Vagina (tissue), 2 donors: ENCODE results near the gene GRM8. TPM values are rescaled to one million over a fixed set of nuclear protein-coding genes. Genes with fewer than 3 reads are reported as not detected.

ENCODE experiments used
- DNase-seq, 2 donors: peaks; one replicate each; pipeline ENCODE4 v3.0.0-alpha.2; 2017; ENCODE audit errors: extremely low spot score in 2 of 2
- H3K27ac ChIP-seq: fragments of 200-600 bp; sonication (generic); one replicate; pipeline ENCODE4 v1.5.1; 2019
- H3K27me3 ChIP-seq: fragments of 200-600 bp; sonication (generic); one replicate; pipeline ENCODE4 v1.5.1; 2019
- H3K36me3 ChIP-seq, 2 donors: fragments of 200-600 bp; sonication (generic); one replicate each; pipeline ENCODE4 v1.5.1; 2017 to 2019
- H3K4me1 ChIP-seq: fragments of 200-600 bp; sonication (generic); one replicate; pipeline ENCODE4 v1.5.1; 2019
- H3K4me3 ChIP-seq, 2 donors: fragments of 200-600 bp; sonication (generic); 1 replicate in 1 of 2; 2 replicates in 1 of 2; pipeline ENCODE4 v1.5.1; 2016 to 2019
- H3K9me3 ChIP-seq: fragments of 200-600 bp; sonication (generic); one replicate; pipeline ENCODE4 v1.5.1; 2019
- POLR2A ChIP-seq, 2 donors: fragments of 450-650 bp; IDR thresholded peaks; one replicate each; pipeline ENCODE4 v1.6.1; 2017; ENCODE audit warnings: antibody characterized with exemption in 2 of 2, mild to moderate bottlenecking in 2 of 2, moderate library complexity in 2 of 2
- POLR2AphosphoS5 ChIP-seq, 2 donors: sonication (generic); formaldehyde crosslinking; IDR thresholded peaks; one replicate each; pipeline ENCODE4 v1.9.0; 2017; ENCODE audit warnings: antibody characterized with exemption in 2 of 2, mild to moderate bottlenecking in 2 of 2, low read depth in 1 of 2; ENCODE audit not compliant: insufficient read depth in 1 of 2
- intact Hi-C: fragments of 100-400 bp; cut with DNase I; formaldehyde crosslinking; loops from one replicate; pipeline ENCODE4 v1.15.1; 2023
- microRNA counts, 2 donors: library from miRNA; unstranded; fragments of <30 nt; microRNA quantifications; one replicate each; lab custom pipeline; 2016 to 2017
- microRNA-seq: library from miRNA; unstranded; fragments of <30 nt; microRNA quantifications from one replicate; pipeline ENCODE4, GENCODE V29; 2017; ENCODE audit warnings: borderline number of aligned reads, borderline replicate concordance
- small RNA-seq: library from RNA; depleted of rRNA; stranded (forward); fragments of <200 nt; gene quantifications from one replicate; pipeline ENCODE3, GENCODE V24; 2016
- total RNA-seq: library from RNA; depleted of rRNA; stranded (reverse); fragments of >200 nt; gene quantifications from one replicate; pipeline ENCODE4 v1.2.3, GENCODE V29; 2016
- TF ChIP-seq, protein P1 (sequence below), 3 experiments: fragments of 450-650 bp in 2 of 3; fragments of 200-600 bp in 1 of 3; sonication (generic) in 1 of 3; IDR thresholded peaks; one replicate each; pipeline ENCODE4 v1.5.1; 2017 to 2019; ENCODE audit warnings: antibody characterized with exemption in 3 of 3, mild to moderate bottlenecking in 2 of 3, moderate library complexity in 2 of 3

GRM8 gene
- total RNA-seq, 1 donor from 2014 or later, result not detected

DNA sequence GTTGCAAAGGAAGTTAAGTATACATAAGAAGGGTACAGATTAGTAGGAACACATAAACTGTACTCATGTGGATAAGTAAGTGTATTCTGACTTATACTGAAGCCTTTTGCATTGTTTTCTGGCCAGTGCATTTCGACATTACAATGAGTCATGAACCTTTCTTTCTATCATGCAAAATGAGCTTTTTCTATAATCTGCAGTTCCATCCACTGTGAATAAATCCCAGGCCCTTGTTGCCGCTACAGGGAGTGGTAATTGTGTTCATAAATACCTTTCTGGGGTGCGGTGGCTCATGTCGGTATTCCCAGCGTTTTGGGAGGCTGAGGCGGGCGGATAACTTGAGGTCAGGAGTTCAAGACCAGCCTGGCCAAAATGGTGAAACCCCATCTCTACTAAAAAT is 858.3 kb downstream of the GRM8 start:
- DNase-seq, result no peak
- intact Hi-C loops, result no loop called here
- Histone ChIP-seq H3K27ac (no peak overlapping the region), H3K27me3 (no peaks in the 10 kb centered on the region), H3K36me3 (no peaks in the 10 kb centered on the region), H3K4me1 (no peaks in the 10 kb centered on the region), H3K4me3 (no peak overlapping the region), H3K9me3 (no peaks in the 10 kb centered on the region)
- TF ChIP-seq POLR2AphosphoS5 (IDR thresholded peaks at IDR 0.05; ENCODE audit: insufficient read depth in 1 of 2, low read depth in 1 of 2) (no peak), POLR2A (IDR thresholded peaks at IDR 0.05) (no peak)
- TF ChIP-seq, protein P1, sequence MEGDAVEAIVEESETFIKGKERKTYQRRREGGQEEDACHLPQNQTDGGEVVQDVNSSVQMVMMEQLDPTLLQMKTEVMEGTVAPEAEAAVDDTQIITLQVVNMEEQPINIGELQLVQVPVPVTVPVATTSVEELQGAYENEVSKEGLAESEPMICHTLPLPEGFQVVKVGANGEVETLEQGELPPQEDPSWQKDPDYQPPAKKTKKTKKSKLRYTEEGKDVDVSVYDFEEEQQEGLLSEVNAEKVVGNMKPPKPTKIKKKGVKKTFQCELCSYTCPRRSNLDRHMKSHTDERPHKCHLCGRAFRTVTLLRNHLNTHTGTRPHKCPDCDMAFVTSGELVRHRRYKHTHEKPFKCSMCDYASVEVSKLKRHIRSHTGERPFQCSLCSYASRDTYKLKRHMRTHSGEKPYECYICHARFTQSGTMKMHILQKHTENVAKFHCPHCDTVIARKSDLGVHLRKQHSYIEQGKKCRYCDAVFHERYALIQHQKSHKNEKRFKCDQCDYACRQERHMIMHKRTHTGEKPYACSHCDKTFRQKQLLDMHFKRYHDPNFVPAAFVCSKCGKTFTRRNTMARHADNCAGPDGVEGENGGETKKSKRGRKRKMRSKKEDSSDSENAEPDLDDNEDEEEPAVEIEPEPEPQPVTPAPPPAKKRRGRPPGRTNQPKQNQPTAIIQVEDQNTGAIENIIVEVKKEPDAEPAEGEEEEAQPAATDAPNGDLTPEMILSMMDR (IDR thresholded peaks at IDR 0.05), result no peak

MicroRNAs encoded within 50 kb of the gene (microRNA counts, 767-probe panel; counts per million panel counts)
- microRNA hsa-miR-592 (lab: Ali Mortazavi, UCI), result 238 to 261 counts per million in 2 donors

Small RNA genes within 50 kb of the gene (microRNA-seq; reads per million reads assigned to microRNA genes)
- not detected for gene MIR592

Small RNA genes within 50 kb of the gene (small RNA-seq; reads per million reads assigned to genes)
- gene MIR592, result not detected

Other genes with a start within 250 kb of the GRM8 start
- 31.9 TPM for gene ZNF800, start 139.8 kb upstream of the GRM8 start, total RNA-seq